Vagina (tissue), 2 donors: ENCODE data around the gene GRM4.

Experiments
- CTCF ChIP-seq, 3 experiments: fragments of 450-650 bp in 2 of 3; fragments of 200-600 bp in 1 of 3; sonication (generic) in 1 of 3; IDR thresholded peaks; one replicate each; pipeline ENCODE4 v1.5.1; 2017 to 2019; ENCODE audit warnings: antibody characterized with exemption in 3 of 3, mild to moderate bottlenecking in 2 of 3, moderate library complexity in 2 of 3
- POLR2A ChIP-seq, 2 donors: fragments of 450-650 bp; IDR thresholded peaks; one replicate each; pipeline ENCODE4 v1.6.1; 2017; ENCODE audit warnings: antibody characterized with exemption in 2 of 2, mild to moderate bottlenecking in 2 of 2, moderate library complexity in 2 of 2
- POLR2AphosphoS5 ChIP-seq, 2 donors: sonication (generic); formaldehyde crosslinking; IDR thresholded peaks; one replicate each; pipeline ENCODE4 v1.9.0; 2017; ENCODE audit warnings: antibody characterized with exemption in 2 of 2, mild to moderate bottlenecking in 2 of 2, low read depth in 1 of 2; ENCODE audit not compliant: insufficient read depth in 1 of 2

- TF ChIP-seq CTCF (IDR thresholded peaks at IDR 0.05) (no peak), POLR2A (IDR thresholded peaks at IDR 0.05) (no peak), POLR2AphosphoS5 (IDR thresholded peaks at IDR 0.05; ENCODE audit: insufficient read depth in 1 of 2, low read depth in 1 of 2) (no peak)
These were observed 12.0 kb upstream of the GRM4 start for GRCh38 chr6:34157851-34158250.
